Psoas muscle (tissue), 8 donors: ENCODE measurements around the gene SNAPC1. TPM values are rescaled to one million over a fixed set of nuclear protein-coding genes. Genes with fewer than 3 reads are reported as not detected.
A peak's percentile ranks its signal among the peaks of the same experiment; 100 is the strongest.

Experiments used
- ATAC-seq, 4 donors: fragments of 200-7000 bp; cut with Tn5 transposase; one replicate each; pipeline ENCODE4 v1.9.1; 2020; ENCODE audit warnings: moderate library complexity in 3 of 4, mild to moderate bottlenecking in 2 of 4
- DNase-seq, 2 donors: peaks; one replicate each; pipeline ENCODE4 v3.0.0-alpha.2; 2020
- H3K27ac ChIP-seq: fragments of 200-600 bp; one replicate; pipeline ENCODE4 v1.8.0; 2022
- H3K27me3 ChIP-seq, 3 donors: fragments of 200-600 bp in 1 of 3; one replicate each; pipeline versions ENCODE4 v1.6.1 to v1.8.0; 2013 to 2022; ENCODE audit warnings: low read length in 2 of 3, mild to moderate bottlenecking in 2 of 3, moderate library complexity in 1 of 3; ENCODE audit not compliant: insufficient read depth in 3 of 3
- H3K36me3 ChIP-seq, 2 donors: fragments of 200-600 bp in 1 of 2; one replicate each; pipeline versions ENCODE4 v1.6.1 to v1.8.0; 2013 to 2022; ENCODE audit warnings: low read depth in 1 of 2, mild to moderate bottlenecking in 1 of 2, moderate library complexity in 1 of 2; ENCODE audit not compliant: insufficient read depth in 1 of 2
- H3K4me1 ChIP-seq: fragments of 200-600 bp; one replicate; pipeline ENCODE4 v1.8.0; 2022
- H3K4me3 ChIP-seq: fragments of 200-600 bp; one replicate; pipeline ENCODE4 v1.8.0; 2022; ENCODE audit warnings: mild to moderate bottlenecking
- H3K9me3 ChIP-seq: fragments of 200-600 bp; one replicate; pipeline ENCODE4 v1.8.0; 2022
- CTCF ChIP-seq: fragments of 200-600 bp; IDR thresholded peaks from one replicate; pipeline ENCODE4 v1.8.0; 2022; ENCODE audit warnings: antibody characterized with exemption
- WGBS, 3 donors: extraction: QIAGEN DNeasy Blood & Tissue Kit; methylation state at CpG; one replicate each; pipeline versions ENCODE4 v1.1.6 to v1.1.7; 2013; 5-methylcytosine and 5-hydroxymethylcytosine counted together
- intact Hi-C, 2 donors: fragments of 100-400 bp; cut with DNase I; formaldehyde crosslinking; loops; one replicate each; pipeline versions ENCODE4 v1.11.0 to v1.14.2; 2022
- polyA plus RNA-seq, 3 donors: library from polyadenylated mRNA; stranded (reverse); fragments of 200-250 nt; gene quantifications; one replicate each; pipeline ENCODE4 v1.2.3, GENCODE V29; 2013
- total RNA-seq, 4 donors: library from RNA; stranded (reverse); fragmentation: NEBNext Ultra II Directional in 2 of 4; extraction: Animal tissue kit (Norgen Biotek cat#: 25700) in 2 of 4; gene quantifications; one replicate each; pipeline versions ENCODE4 v1.2.1 to v1.2.4, GENCODE V29; 2021 to 2023
- donor health status: healthy with polysubstance abuse.
- donor health status: DM: no; HTN: no; CAD: no; lungs with moderate emphysema.
- donor health status: Bipolar disorder and iron deficiency.
- donor health status: healthy.
- donor health status: DM: yes; HTN: yes; CAD: no.
- donor health status: DM: no; HTN: no; CAD: no.
- donor health status: DM: no; HTN: no; CAD: no.
- donor health status: DM: yes; HTN: yes; CAD: no.

The SNAPC1 gene
- total and polyA plus RNA-seq, 7 donors: 1.6 to 7.0 (median 4.6) TPM

DNA sequence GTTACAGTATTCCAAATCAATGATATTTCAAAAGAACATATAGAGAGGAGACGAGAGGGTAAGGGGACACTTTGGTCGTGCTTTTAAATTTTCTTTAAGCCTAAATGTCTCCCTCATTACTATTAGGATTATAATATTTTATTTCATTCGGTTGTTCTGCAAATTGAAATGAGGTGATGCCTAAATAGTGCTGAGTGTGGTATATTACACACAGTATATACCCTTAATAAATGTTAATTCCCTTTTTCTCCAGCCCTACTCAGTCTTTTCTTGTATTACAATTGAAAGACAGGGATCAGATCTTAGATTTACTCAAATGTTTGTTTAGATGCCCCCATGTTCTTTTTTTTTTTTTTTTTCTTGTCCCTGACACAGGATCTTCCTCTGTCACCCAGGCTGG lies 7.7 kb downstream of the SNAPC1 start:
- ATAC-seq (no peak), DNase-seq (no peak)
- H3K36me3 ChIP-seq: peaks cover 2 to 81% of the 10 kb centered on the region in 2 donors
- TF ChIP-seq CTCF: no peak
- H3K4me1 ChIP-seq: peaks cover 20% of the 10 kb centered on the region
- no peak overlapping the region for H3K4me3 ChIP-seq
- no peak overlapping the region for H3K27ac ChIP-seq
- WGBS, 3 donors: 50 to 79% (median 77%) methylated on average over 3 of the region's 3 CpGs
- H3K9me3 ChIP-seq: no peaks in the 10 kb centered on the region
- intact Hi-C loops: loop anchor here in 1 of 2 donors (10.0 kb wide), 1 partner anchor 475 kb away; no protein-coding TSS in a partner anchor
- no peaks in the 10 kb centered on the region for H3K27me3 ChIP-seq

GRCh38 chr14:61774861-61775260 lies 12.6 kb downstream of the SNAPC1 start:
- H3K9me3 ChIP-seq: no peaks in the 10 kb centered on the region
- H3K27ac ChIP-seq: no peak overlapping the region
- 95 to 100% (median 96%) methylated on average over 1 of the region's 1 CpG for WGBS, 3 donors
- peak in 1 of 4 donors; percentile 37 for ATAC-seq
- intact Hi-C loops: no loop called here
- peaks cover 2 to 100% of the 10 kb centered on the region in 2 donors for H3K36me3 ChIP-seq
- H3K4me1 ChIP-seq: no peaks in the 10 kb centered on the region
- no peaks in the 10 kb centered on the region for H3K27me3 ChIP-seq
- TF ChIP-seq CTCF: no peak
- no peak for DNase-seq
- H3K4me3 ChIP-seq: no peak overlapping the region

- no peaks in the 10 kb centered on the region for H3K9me3 ChIP-seq
- no peak for TF ChIP-seq CTCF
- peaks cover 3 to 100% of the 10 kb centered on the region in 2 donors for H3K36me3 ChIP-seq
- DNase-seq (no peak), ATAC-seq (no peak)
- no peak overlapping the region for H3K27ac ChIP-seq
- intact Hi-C loops: no loop called here
- no peaks in the 10 kb centered on the region for H3K27me3 ChIP-seq
- H3K4me3 ChIP-seq: no peak overlapping the region
- 82 to 91% (median 86%) methylated on average over 2 to 3 of the region's 3 CpGs for WGBS, 3 donors
- no peaks in the 10 kb centered on the region for H3K4me1 ChIP-seq
These were observed 17.9 kb downstream of the SNAPC1 start for GRCh38 chr14:61780125-61780524.

- H3K4me3 ChIP-seq: no peak overlapping the region
- no peaks in the 10 kb centered on the region for H3K4me1 ChIP-seq
- 93 to 97% (median 96%) methylated on average over 5 of the region's 5 CpGs for WGBS, 3 donors
- DNase-seq (no peak), ATAC-seq (no peak)
- no peak overlapping the region for H3K27ac ChIP-seq
- no peaks in the 10 kb centered on the region for H3K9me3 ChIP-seq
- no peaks in the 10 kb centered on the region for H3K27me3 ChIP-seq
- peaks cover 0 to 46% of the 10 kb centered on the region in 2 donors for H3K36me3 ChIP-seq
- TF ChIP-seq CTCF: no peak
- intact Hi-C loops: no loop called here
These were observed 35.1 kb downstream of the SNAPC1 start for GRCh38 chr14:61797309-61797708.

DNA sequence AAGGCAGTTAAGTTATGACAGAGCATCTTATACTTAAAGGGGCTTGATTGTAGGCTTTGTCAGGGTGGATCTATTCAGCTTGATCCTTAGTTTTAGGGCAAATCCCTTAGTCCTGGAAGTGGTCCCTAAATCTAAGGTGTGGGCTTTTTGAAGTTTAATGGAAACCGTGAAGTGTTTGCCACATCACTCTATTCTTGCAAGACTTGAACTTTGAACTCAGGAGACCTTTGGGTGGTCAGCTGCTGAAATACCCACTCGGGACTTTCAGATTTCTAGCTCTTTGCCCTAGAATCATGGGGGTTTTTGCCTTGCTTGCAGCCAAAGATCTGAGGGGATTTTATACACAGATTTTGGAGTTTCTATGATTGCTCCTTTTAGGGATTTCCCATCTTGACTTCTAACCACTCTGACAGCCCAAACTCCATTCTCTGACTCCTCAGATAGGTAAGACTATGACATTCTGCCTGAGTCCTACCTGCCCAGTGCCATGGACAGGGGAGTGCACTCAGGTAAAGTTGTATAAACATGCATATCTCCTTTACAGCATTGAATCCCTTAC lies 39.9 kb downstream of the SNAPC1 start:
- ATAC-seq (no peak), DNase-seq (no peak)
- Histone ChIP-seq H3K27ac (no peak overlapping the region), H3K4me1 (no peaks in the 10 kb centered on the region), H3K27me3 (no peaks in the 10 kb centered on the region), H3K36me3 (peaks cover 0 to 12% of the 10 kb centered on the region in 2 donors), H3K9me3 (no peaks in the 10 kb centered on the region), H3K4me3 (no peak overlapping the region)
- intact Hi-C loops: no loop called here
- 78 to 86% (median 85%) methylated on average over 2 of the region's 2 CpGs for WGBS, 3 donors
- no peak for TF ChIP-seq CTCF
